Karpas-422 (cell line): ENCODE results near the gene MCC. TPM values are rescaled to one million over a fixed set of nuclear protein-coding genes. Genes with fewer than 3 reads are reported as not detected.

Experiments used
- DNase-seq: peaks from one replicate; pipeline ENCODE4 v3.0.0-alpha.2; 2015
- H2AFZ ChIP-seq: fragments of 200-600 bp; sonication (generic); 2 replicates; pipeline ENCODE4 v1.6.1; 2014; ENCODE audit warnings: antibody characterized with exemption, low read length, mixed read lengths
- H3K27ac ChIP-seq: fragments of 200-600 bp; sonication (generic); 2 replicates; pipeline ENCODE4 v1.5.1; 2014; ENCODE audit warnings: mild to moderate bottlenecking, low read length, moderate library complexity
- H3K27me3 ChIP-seq: fragments of 200-600 bp; sonication (generic); 2 replicates; pipeline ENCODE4 v1.6.1; 2014; ENCODE audit warnings: low read length, mixed read lengths
- H3K36me3 ChIP-seq: fragments of 200-600 bp; sonication (generic); 2 replicates; pipeline ENCODE4 v1.6.1; 2014; ENCODE audit warnings: low read length, mixed read lengths; ENCODE audit not compliant: insufficient read depth
- H3K4me1 ChIP-seq: fragments of 200-600 bp; sonication (generic); 2 replicates; pipeline ENCODE4 v1.6.1; 2014; ENCODE audit warnings: mild to moderate bottlenecking, low read length, mixed read lengths
- H3K4me2 ChIP-seq: fragments of 200-600 bp; sonication (generic); 2 replicates; pipeline ENCODE4 v1.6.1; 2014; ENCODE audit warnings: low read length, low read depth, mild to moderate bottlenecking; ENCODE audit not compliant: poor library complexity, severe bottlenecking
- H3K4me3 ChIP-seq: fragments of 200-600 bp; sonication (generic); 2 replicates; pipeline ENCODE4 v1.5.1; 2014; ENCODE audit warnings: mild to moderate bottlenecking, antibody characterized with exemption, low read length, mixed read lengths
- H3K79me2 ChIP-seq: fragments of 200-600 bp; sonication (generic); 2 replicates; pipeline ENCODE4 v1.6.1; 2014; ENCODE audit warnings: mild to moderate bottlenecking, low read length, mixed read lengths
- H3K9ac ChIP-seq: fragments of 200-600 bp; sonication (generic); 2 replicates; pipeline ENCODE4 v1.6.0; 2014; ENCODE audit warnings: low read length
- H3K9me2 ChIP-seq: fragments of 200-600 bp; sonication (generic), shearing (Covaris generic); replicated peaks from 2 replicates; pipeline ENCODE4 v1.6.0; 2014; ENCODE audit warnings: mild to moderate bottlenecking, low read length, moderate library complexity; ENCODE audit not compliant: insufficient read depth
- H3K9me3 ChIP-seq: fragments of 300-700, 200-600 bp; sonication (generic); 2 replicates; pipeline ENCODE4 v1.6.1; 2014; ENCODE audit warnings: low read length, mixed read lengths
- H4K20me1 ChIP-seq: fragments of 200-600 bp; sonication (generic); 2 replicates; pipeline ENCODE4 v1.6.1; 2014; ENCODE audit warnings: mild to moderate bottlenecking, antibody characterized with exemption, low read length, low read depth; ENCODE audit not compliant: insufficient read depth
- total RNA-seq: library from RNA; depleted of rRNA; stranded (reverse); fragments of >200 nt; shearing (Covaris generic); gene quantifications from 2 replicates; pipeline ENCODE4 v1.2.3, GENCODE V29; 2014; ENCODE audit warnings: low replicate concordance

Gene MCC
- total RNA-seq, 1 experiment from 2014 or later, result 5.5 TPM

DNA sequence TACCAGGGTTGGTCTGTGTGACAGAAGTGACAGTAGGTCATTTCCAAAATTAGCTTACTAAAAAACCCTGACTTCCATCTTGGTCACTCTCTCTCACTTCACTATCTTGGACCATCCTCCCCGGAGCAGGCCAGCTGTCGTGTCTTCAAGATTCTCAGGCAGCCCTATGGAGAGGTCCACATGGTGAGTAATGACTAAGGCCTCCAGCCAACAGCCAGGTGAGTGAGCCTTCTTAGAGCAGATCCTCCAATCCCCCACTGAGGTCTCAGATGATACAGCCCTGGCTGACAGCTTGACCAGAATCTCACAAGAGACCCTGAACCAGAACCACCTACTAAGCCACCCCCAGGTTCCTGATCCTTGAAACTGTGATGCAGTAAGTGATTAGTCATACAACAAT is 419.7 kb downstream of the MCC start:
- Histone ChIP-seq H2AFZ (no peak overlapping the region), H3K9me2 (no peaks in the 10 kb centered on the region), H3K9me3 (no peaks in the 10 kb centered on the region), H3K9ac (no peak overlapping the region), H3K4me2 (no peak overlapping the region), H3K4me1 (no peaks in the 10 kb centered on the region), H4K20me1 (no peaks in the 10 kb centered on the region), H3K79me2 (no peaks in the 10 kb centered on the region), H3K4me3 (no peak overlapping the region), H3K27me3 (no peaks in the 10 kb centered on the region), H3K27ac (no peak overlapping the region), H3K36me3 (no peaks in the 10 kb centered on the region)
- no peak for DNase-seq

DNA sequence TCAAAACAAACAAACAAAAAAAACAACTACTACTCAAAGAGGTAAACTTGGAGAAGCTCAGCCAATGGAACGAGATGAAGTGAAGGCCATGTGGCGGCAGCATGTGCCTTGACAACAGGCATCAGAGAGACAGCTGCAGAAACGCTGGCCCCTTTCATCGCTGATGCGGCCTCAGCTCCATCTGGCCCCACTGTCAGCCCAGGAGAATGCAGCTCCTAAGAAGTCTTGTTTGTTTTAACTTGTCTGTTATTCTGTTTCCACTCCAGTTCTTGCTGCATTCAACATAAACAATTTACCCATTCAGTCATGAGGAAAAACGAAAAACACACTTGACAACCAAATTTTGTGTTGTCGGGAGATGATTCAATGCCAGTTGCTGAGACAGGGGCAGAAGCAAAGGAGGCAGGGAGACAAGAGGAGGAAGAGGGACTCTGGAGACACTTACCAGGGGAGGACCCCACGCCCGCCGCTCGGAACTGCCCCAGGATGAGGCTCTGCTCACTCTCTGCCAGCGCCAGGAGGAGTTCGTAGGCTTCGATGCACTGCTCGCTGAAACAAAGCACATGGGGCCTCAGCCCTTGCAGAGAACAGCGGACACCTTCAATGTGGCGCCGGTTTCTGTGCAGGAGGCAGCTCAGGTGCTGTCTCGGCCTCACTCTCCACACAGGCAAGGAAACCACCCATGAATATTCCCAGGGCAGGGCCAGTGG is 420.5 kb downstream of the MCC start:
- DNase-seq, result no peak
- no peak overlapping the region for H2AFZ ChIP-seq
- no peaks in the 10 kb centered on the region for H3K27me3 ChIP-seq
- no peak overlapping the region for H3K4me3 ChIP-seq
- H4K20me1 ChIP-seq, result no peaks in the 10 kb centered on the region
- H3K9me2 ChIP-seq, result no peaks in the 10 kb centered on the region
- H3K4me2 ChIP-seq, result no peak overlapping the region
- H3K4me1 ChIP-seq, result no peaks in the 10 kb centered on the region
- H3K79me2 ChIP-seq, result no peaks in the 10 kb centered on the region
- no peak overlapping the region for H3K27ac ChIP-seq
- no peak overlapping the region for H3K9ac ChIP-seq
- H3K9me3 ChIP-seq, result no peaks in the 10 kb centered on the region
- H3K36me3 ChIP-seq, result no peaks in the 10 kb centered on the region

DNA sequence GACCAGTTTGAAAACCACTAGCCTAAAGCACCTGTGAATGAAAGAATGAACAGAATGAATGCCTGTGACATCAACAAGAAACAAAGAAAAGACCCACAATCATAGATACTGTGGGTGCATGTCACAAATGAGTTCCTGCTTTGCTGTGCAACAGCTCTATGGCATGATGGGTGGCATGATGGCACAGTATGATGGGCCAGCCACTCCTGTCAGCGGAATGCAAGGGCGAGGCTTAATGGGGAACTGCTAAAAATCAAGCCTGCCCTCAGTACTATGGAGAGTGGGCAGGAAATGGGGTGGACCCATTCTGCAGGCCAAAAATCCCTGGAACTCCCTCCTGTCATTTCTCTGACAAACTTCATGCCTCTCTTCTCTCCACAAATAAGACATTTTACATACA is 422.6 kb downstream of the MCC start:
- Histone ChIP-seq H4K20me1 (no peaks in the 10 kb centered on the region), H3K9me3 (no peaks in the 10 kb centered on the region), H3K4me2 (no peak overlapping the region), H3K9ac (no peak overlapping the region), H3K9me2 (no peaks in the 10 kb centered on the region), H3K4me1 (peaks cover 6% of the 10 kb centered on the region; the same call in 1 of the 2 replicates), H3K79me2 (no peaks in the 10 kb centered on the region), H2AFZ (no peak overlapping the region), H3K4me3 (no peak overlapping the region), H3K27ac (no peak overlapping the region), H3K36me3 (no peaks in the 10 kb centered on the region), H3K27me3 (no peaks in the 10 kb centered on the region)
- DNase-seq, result no peak

DNA sequence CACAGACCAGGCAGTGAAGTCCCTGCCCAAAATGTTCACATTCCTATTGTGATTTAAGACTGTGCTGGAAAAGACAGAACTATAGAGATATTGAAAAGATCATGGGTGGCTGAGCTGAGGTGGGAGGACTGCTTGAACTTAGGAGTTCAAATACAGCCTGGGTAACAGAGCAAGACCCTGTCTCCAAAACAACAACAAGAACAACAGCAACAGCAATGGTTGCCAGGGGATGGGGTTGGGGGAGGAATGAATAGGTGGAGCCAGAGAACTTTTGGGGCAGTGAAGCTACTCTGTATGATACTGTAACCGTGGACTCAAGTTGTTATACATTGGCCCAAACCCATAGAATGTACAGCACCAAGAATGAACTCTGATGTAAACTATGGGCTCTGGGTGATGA is 423.4 kb downstream of the MCC start:
- H3K4me1 ChIP-seq, result peaks cover 6% of the 10 kb centered on the region; the same call in 1 of the 2 replicates
- no peaks in the 10 kb centered on the region for H3K36me3 ChIP-seq
- no peak overlapping the region for H3K9ac ChIP-seq
- no peak overlapping the region for H3K4me2 ChIP-seq
- H3K27me3 ChIP-seq, result no peaks in the 10 kb centered on the region
- no peaks in the 10 kb centered on the region for H3K9me3 ChIP-seq
- no peaks in the 10 kb centered on the region for H4K20me1 ChIP-seq
- H3K79me2 ChIP-seq, result no peaks in the 10 kb centered on the region
- no peaks in the 10 kb centered on the region for H3K9me2 ChIP-seq
- H3K4me3 ChIP-seq, result no peak overlapping the region
- DNase-seq, result no peak
- no peak overlapping the region for H3K27ac ChIP-seq
- no peak overlapping the region for H2AFZ ChIP-seq

DNA sequence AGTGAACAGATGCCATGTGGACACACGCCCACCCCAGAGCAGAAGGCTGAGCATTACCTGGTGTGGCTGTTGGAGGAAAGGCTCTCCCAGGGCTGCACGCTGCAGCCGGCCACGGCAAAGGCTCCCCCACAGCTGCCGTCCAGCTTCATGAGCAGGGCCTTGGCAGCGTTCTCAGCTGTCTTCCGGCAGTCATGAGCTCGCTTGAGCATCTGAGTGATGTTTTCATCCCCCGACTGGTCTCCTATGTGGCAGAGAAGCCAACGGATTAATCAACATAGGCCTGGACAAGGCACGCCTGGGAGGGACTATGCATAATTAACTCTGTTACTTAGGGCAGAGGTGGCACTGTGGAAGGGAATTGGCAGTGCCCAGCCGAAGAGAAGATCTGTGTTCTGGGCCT is 424.3 kb downstream of the MCC start:
- no peaks in the 10 kb centered on the region for H3K27me3 ChIP-seq
- no peaks in the 10 kb centered on the region for H3K79me2 ChIP-seq
- H3K9me3 ChIP-seq, result no peaks in the 10 kb centered on the region
- H3K9me2 ChIP-seq, result no peaks in the 10 kb centered on the region
- H3K4me3 ChIP-seq, result no peak overlapping the region
- H4K20me1 ChIP-seq, result no peaks in the 10 kb centered on the region
- no peak overlapping the region for H2AFZ ChIP-seq
- H3K36me3 ChIP-seq, result no peaks in the 10 kb centered on the region
- no peak overlapping the region for H3K27ac ChIP-seq
- H3K4me1 ChIP-seq, result peaks cover 6% of the 10 kb centered on the region; the same call in 1 of the 2 replicates
- no peak for DNase-seq
- no peak overlapping the region for H3K4me2 ChIP-seq
- no peak overlapping the region for H3K9ac ChIP-seq

DNA sequence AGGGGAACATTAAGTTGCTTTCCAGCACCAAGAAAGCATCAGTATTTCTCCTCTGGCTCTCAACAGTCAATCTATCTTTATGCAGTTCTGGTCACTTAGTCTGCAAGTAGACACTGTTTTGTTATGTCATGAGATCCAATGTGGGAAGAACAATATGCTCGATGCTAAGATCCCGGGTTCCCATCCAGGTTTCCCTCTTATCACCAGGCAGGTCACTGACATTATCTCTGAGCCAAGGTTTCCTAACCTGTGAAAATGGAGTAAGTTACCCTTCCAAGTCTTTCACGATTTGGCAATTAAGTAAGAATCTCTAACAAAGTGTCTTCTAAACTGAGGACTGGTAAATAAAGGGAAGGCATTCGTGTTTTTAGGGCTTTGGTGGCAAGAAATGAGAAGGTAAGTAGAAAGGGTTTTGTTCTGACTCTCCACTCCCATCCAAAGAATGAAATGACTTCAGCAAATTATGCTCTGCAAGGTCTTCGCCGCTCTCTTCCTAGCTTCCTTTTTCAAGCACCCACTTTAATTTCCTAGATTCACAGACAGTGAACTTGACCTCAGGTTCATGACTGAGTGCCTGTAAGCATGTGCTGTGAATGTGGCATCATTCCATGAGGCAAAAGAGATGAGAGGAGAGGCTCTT is 425.3 kb downstream of the MCC start:
- Histone ChIP-seq H3K4me1 (peaks cover 6% of the 10 kb centered on the region; the same call in 1 of the 2 replicates), H3K9me3 (no peaks in the 10 kb centered on the region), H3K27ac (no peak overlapping the region)

DNA sequence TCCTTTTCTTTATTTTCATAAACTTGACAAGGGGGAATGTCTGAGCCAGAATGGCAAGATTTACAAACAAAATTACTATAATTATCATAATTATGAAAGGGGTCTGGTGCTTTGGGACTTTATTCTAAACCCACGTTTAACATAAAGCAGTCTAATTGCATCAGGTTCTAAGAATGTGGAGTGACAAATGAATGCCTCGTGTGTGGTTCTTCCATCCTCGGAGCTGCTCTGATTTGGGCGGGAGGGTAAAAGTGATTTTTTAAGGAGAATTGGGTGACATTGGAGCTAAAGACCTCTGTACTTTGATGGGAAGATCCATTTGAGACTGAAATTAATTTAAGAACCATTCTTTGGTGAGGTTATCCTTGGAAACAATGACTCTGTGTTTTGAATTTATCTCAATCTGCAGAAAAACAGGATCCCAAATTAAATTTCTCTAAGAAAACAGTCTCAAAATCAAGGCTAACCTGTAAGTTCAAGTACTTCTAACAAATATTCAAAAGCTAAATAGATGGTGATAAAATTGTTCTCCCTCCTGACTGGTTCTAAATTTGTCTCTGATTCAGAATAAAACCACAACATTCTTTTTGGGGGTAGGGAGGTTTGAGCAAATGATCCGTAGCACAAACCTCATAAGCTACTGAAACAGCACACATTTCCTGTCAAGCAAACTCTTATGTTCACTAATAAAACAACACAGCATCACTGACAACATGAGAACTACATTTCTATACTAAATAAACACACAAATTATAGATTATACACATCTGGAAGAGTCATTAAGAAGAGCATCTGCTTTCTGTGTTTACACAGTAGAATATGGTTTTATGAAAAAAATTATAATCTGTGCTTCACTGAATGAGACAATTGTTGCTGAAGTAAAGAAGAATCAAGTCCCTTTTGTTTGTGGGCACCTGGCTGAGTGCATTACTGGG is 426.1 kb downstream of the MCC start:
- no peak for DNase-seq
- Histone ChIP-seq H3K4me3 (no peak overlapping the region), H3K36me3 (no peaks in the 10 kb centered on the region)

More for the DNA sequence above, 425.3 kb downstream of the MCC start:
- DNase-seq, result no peak
- H3K9ac ChIP-seq, result no peak overlapping the region
- no peaks in the 10 kb centered on the region for H3K9me2 ChIP-seq
- no peaks in the 10 kb centered on the region for H3K79me2 ChIP-seq
- H3K36me3 ChIP-seq, result no peaks in the 10 kb centered on the region
- no peak overlapping the region for H3K4me2 ChIP-seq
- no peak overlapping the region for H3K4me3 ChIP-seq
- no peaks in the 10 kb centered on the region for H4K20me1 ChIP-seq
- no peaks in the 10 kb centered on the region for H3K27me3 ChIP-seq
- H2AFZ ChIP-seq, result no peak overlapping the region

More for the DNA sequence above, 426.1 kb downstream of the MCC start:
- Histone ChIP-seq H3K9me2 (no peaks in the 10 kb centered on the region), H3K27me3 (no peaks in the 10 kb centered on the region), H3K9me3 (no peaks in the 10 kb centered on the region), H3K9ac (no peak overlapping the region), H2AFZ (no peak overlapping the region), H4K20me1 (no peaks in the 10 kb centered on the region), H3K79me2 (no peaks in the 10 kb centered on the region), H3K4me1 (peaks cover 6% of the 10 kb centered on the region; the same call in 1 of the 2 replicates), H3K4me2 (no peak overlapping the region), H3K27ac (no peak overlapping the region)
